Measurements from ENCODE around the gene FBXO45.

DNA sequence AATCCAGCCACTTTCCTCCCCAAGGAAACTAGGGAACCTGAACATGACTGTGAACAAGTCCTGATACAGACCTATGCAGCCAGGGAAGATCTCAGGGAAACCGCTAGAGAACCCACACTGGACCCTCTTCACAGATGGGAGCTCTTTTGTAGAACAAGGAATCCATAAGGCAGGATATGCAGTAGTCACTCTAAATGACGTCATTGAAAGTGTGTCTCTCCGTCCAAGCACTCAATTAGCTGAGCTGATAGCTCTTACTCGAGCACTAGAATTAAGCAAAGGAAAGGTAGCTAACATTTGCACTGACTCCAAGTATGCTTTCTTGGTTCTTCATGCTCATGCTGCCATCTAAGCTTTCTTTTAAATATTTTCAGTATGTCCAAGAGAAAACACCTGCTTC is 43.3 kb upstream of the FBXO45 start:
- TF ChIP-seq, protein P1, sequence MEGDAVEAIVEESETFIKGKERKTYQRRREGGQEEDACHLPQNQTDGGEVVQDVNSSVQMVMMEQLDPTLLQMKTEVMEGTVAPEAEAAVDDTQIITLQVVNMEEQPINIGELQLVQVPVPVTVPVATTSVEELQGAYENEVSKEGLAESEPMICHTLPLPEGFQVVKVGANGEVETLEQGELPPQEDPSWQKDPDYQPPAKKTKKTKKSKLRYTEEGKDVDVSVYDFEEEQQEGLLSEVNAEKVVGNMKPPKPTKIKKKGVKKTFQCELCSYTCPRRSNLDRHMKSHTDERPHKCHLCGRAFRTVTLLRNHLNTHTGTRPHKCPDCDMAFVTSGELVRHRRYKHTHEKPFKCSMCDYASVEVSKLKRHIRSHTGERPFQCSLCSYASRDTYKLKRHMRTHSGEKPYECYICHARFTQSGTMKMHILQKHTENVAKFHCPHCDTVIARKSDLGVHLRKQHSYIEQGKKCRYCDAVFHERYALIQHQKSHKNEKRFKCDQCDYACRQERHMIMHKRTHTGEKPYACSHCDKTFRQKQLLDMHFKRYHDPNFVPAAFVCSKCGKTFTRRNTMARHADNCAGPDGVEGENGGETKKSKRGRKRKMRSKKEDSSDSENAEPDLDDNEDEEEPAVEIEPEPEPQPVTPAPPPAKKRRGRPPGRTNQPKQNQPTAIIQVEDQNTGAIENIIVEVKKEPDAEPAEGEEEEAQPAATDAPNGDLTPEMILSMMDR (IDR thresholded peaks at IDR 0.05) = no peak
- no peak for TF ChIP-seq EP300 (IDR thresholded peaks at IDR 0.05)
- no peak for TF ChIP-seq POLR2A (IDR thresholded peaks at IDR 0.05)

Data from suprapubic skin (tissue), 3 donors.